Measurements from ENCODE around the gene HPS4.

Gene HPS4

DNA sequence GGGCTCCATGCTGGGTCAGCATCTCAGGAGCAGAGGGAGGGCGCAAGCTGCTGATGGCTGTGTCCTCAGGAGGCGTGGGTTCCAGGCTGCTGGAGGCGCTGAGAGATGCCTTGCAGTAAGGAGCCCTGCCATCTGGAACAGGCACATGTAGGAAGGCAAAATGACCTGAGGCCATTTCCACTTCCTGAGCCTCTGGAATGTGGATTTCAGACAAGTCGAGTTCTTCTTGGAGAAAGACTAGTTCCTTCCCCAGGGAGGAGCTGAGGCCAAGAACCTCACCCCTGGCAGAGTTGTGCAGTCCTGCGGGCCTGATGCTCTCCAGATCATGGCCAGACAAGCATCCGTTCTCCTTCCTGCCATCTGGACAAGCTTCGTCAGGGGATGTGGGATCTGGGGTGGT, 19.3 kb downstream of the HPS4 start:
- TF ChIP-seq, protein P1, sequence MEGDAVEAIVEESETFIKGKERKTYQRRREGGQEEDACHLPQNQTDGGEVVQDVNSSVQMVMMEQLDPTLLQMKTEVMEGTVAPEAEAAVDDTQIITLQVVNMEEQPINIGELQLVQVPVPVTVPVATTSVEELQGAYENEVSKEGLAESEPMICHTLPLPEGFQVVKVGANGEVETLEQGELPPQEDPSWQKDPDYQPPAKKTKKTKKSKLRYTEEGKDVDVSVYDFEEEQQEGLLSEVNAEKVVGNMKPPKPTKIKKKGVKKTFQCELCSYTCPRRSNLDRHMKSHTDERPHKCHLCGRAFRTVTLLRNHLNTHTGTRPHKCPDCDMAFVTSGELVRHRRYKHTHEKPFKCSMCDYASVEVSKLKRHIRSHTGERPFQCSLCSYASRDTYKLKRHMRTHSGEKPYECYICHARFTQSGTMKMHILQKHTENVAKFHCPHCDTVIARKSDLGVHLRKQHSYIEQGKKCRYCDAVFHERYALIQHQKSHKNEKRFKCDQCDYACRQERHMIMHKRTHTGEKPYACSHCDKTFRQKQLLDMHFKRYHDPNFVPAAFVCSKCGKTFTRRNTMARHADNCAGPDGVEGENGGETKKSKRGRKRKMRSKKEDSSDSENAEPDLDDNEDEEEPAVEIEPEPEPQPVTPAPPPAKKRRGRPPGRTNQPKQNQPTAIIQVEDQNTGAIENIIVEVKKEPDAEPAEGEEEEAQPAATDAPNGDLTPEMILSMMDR (conservative IDR thresholded peaks at IDR 0.05): no peak
- H3K27ac ChIP-seq: no peak overlapping the region

DNA sequence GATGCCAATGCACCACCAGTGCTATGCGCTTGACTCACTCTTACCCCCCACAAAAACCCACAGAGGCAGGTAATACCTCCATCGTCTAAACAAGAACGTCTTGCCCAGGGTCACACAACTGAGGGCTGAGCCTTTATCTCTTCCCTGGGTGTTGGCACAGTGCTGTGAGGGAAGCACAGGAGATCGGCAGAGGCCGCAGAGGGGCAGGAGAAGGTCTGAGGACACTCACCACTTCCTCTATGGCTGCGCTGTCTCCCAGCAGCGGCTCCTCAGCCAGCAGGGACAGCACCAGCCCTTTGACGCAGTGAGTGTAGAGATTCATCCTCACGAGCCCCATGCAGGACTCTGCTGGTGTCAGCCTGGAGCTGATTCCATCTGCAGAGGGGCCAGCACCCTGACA, 19.9 kb downstream of the HPS4 start:
- TF ChIP-seq, protein P1 (conservative IDR thresholded peaks at IDR 0.05): no peak
- H3K27ac ChIP-seq: no peak overlapping the region

DNA sequence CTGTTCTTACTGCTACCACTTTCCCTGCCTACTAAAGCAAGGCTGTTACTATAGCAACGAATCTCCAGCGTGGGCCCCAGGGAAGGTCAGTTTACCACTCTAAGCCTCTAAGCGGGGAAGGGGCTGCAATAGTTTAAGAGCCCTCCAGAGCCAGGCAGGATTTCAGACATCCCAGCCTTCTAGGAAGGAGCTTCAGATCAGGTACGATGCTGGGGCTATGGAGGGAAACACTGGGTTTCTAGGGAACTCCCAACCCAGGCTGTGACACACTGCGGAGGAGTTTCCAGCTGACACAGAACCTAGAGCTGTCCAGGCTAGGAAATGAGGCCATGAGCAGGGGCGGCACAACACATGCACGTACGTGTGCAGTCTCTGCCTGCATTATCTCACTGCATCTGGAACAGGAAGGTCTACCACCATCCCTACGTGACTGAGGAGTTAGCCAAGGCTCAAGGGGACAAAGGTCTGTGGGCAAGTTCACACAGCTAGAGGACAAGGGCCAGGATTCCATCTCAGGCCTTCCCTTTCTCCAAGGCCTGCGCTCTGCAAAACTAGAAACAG, 20.4 kb downstream of the HPS4 start:
- TF ChIP-seq, protein P1 (conservative IDR thresholded peaks at IDR 0.05): no peak

DNA sequence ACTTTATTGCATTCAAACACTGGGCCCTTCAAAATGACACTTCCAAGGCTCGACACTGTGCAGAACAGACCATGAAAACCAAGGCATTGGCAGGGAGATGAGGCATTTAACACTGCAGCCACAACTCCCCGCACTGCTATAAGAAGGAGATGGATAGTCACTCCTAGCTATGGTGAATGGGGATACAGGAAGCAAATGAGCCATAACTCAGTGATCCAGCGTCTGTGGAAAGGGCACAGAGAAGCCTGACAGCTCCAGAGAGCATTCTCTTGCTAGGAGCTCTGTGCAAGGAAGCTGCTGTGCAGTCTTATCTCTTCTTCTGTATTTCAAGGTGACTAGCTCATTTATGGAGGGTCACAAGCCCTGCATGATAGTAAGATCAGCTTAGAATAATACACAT, 20.9 kb downstream of the HPS4 start:
- no peak overlapping the region for H3K27ac ChIP-seq
- TF ChIP-seq, protein P1 (conservative IDR thresholded peaks at IDR 0.05): no peak

More for the DNA sequence above, 20.4 kb downstream of the HPS4 start:
- H3K27ac ChIP-seq: no peak overlapping the region

DNA sequence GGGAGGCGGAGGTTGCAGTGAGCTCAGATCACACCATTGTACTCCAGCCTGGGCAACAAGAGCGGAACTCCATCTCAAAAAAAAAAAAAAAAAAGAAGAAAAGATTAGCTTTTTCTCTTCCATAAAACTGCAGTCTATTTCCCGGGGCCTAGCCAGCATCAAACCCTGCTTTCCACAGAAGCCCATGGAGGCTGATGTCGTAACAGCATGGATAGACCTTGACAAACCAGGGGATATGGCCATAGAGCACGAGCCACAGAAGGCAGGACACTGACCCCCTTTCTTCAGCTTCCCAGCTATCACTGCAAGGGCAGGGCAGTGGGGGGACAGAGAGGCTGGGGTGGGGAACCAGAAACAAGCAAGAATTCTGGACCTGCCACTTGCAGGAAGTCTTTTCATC, 21.5 kb downstream of the HPS4 start:
- no peak overlapping the region for H3K27ac ChIP-seq
- TF ChIP-seq, protein P1 (conservative IDR thresholded peaks at IDR 0.05): no peak

DNA sequence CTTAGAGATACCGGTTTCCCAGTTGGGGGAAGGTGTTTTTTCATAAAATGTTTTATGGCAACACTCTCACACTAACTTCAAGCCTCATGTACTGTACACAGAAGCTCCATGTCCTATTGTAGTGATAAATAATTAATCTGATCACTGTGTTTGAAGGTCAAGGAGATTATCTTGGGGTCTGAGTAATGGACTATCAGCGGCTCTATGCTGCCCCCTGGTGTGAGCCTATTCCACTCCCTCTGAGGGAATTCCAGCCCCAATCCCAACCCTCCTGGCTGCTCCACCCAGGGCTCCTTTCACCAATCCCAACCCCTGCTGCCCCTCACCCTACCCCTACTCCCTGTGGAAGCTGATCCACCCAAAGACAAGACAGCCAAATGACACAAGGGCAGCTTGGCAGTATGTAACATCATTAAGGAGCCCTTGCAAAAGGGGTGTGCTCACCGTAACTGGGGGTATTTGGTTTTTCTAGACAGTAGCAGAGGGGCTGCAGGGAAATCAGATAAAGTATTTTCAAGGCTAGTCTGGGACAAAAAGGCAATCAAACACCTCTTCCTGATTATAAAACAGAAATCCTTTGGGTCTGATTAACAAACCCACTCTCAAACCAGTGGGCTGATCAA, 22.3 kb downstream of the HPS4 start:
- H3K27ac ChIP-seq: no peak overlapping the region
- TF ChIP-seq, protein P1 (conservative IDR thresholded peaks at IDR 0.05): peak; percentile 86

DNA sequence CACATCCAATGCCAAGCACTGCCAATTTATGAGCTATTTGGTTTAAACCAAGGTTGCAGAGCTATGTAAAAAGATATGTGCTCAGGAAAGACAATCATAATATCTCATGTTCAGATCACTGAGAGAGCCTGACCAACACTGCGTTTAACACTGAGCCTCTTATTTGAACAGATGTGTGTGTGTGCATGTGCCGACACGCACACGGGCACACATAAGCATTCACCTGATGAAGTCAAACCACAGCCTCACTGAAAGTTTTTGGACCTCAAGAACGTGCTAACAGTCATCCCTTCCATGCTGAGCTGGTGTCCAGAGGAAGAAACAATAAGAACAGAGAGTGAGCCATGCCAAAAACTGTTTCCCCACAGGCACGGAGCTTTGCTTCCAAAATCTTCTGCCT, 23.4 kb downstream of the HPS4 start:
- no peak overlapping the region for H3K27ac ChIP-seq
- TF ChIP-seq, protein P1 (conservative IDR thresholded peaks at IDR 0.05): no peak

All from VCaP (cell line).